Kidney (tissue), 14 donors: ENCODE measurements around the gene TMX1. TPM values are rescaled to one million over a fixed set of nuclear protein-coding genes. Genes with fewer than 3 reads are reported as not detected.

ENCODE experiments used
- DNase-seq, 5 donors: peaks; one replicate each; pipeline ENCODE4 v3.0.0-alpha.2; 2013 to 2020
- FAIRE-seq: peaks from 2 replicates; lab custom pipeline; 2012; peaks lifted over from hg19 to GRCh38; lab: Jason Lieb, UNC
- H3K27ac ChIP-seq, 2 donors: one replicate each; pipeline ENCODE4 v1.7.0; 2013; ENCODE audit warnings: low read depth in 2 of 2, low read length in 2 of 2, inconsistent platforms in 1 of 2
- H3K27me3 ChIP-seq: one replicate; pipeline ENCODE4 v1.7.1; 2013; ENCODE audit warnings: low read length, inconsistent platforms; ENCODE audit not compliant: control insufficient read depth, insufficient read depth
- H3K36me3 ChIP-seq, 3 donors: one replicate each; pipeline versions ENCODE4 v1.7.0 to v1.7.1; 2013; ENCODE audit warnings: low read length in 3 of 3, control low read depth in 1 of 3, inconsistent platforms in 1 of 3; ENCODE audit not compliant: insufficient read depth in 3 of 3, control insufficient read depth in 2 of 3
- H3K4me1 ChIP-seq, 3 donors: one replicate each; pipeline versions ENCODE4 v1.7.0 to v1.7.1; 2013; ENCODE audit warnings: low read length in 3 of 3, inconsistent platforms in 1 of 3, low read depth in 1 of 3; ENCODE audit not compliant: control insufficient read depth in 2 of 3, insufficient read depth in 2 of 3
- H3K4me3 ChIP-seq, 3 donors: one replicate each; pipeline versions ENCODE4 v1.7.0 to v1.8.1; 2013; ENCODE audit warnings: low read length in 3 of 3, control low read depth in 1 of 3, inconsistent platforms in 1 of 3
- H3K9ac ChIP-seq, 3 donors: one replicate each; pipeline versions ENCODE4 v1.7.0 to v1.7.1; 2013; ENCODE audit warnings: low read length in 3 of 3, control low read depth in 1 of 3, inconsistent platforms in 1 of 3
- H3K9me3 ChIP-seq, 3 donors: one replicate each; pipeline versions ENCODE4 v1.7.0 to v1.7.1; 2013; ENCODE audit warnings: low read length in 3 of 3, control low read depth in 1 of 3, inconsistent platforms in 1 of 3; ENCODE audit not compliant: control insufficient read depth in 2 of 3, insufficient read depth in 1 of 3
- CTCF ChIP-seq: IDR thresholded peaks from 3 replicates; pipeline ENCODE4 v1.5.1; 2012; ENCODE audit warnings: mild to moderate bottlenecking, moderate library complexity, borderline replicate concordance; ENCODE audit not compliant: insufficient read depth; ENCODE audit errors: extremely low read depth
- intact Hi-C: fragments of 100-400 bp; cut with DNase I; formaldehyde crosslinking; loops from one replicate; pipeline ENCODE4 v1.11.1; 2022
- polyA plus RNA-seq: library from polyadenylated mRNA; stranded (reverse); fragments of 350-450 nt; fragmentation: Illumina TruSeq; extraction: RNeasy Lipid Tissue Mini Kit (QIAGEN cat#74804); gene quantifications from one replicate; pipeline ENCODE4 v1.2.3, GENCODE V29; 2014; ENCODE audit warnings: low read depth, low replicate concordance; ENCODE audit not compliant: insufficient read depth
- total RNA-seq: library from RNA; stranded (reverse); fragmentation: NEBNext Ultra II Directional; extraction: Animal tissue kit (Norgen Biotek cat#: 25700); gene quantifications from one replicate; pipeline ENCODE4 v1.2.1, GENCODE V29; 2021
- donor health status: control.
- donor health status: control.
- donor health status: control.
- donor health status: control.
- donor health status: control.
- donor health status: DM: yes; HTN: yes; CAD: no.
- donor health status: Normal renal cell carcinoma (clear cell type).

Gene TMX1
- total and polyA plus RNA-seq, 2 donors from 2014 or later = 12.3 to 31.6 TPM

GRCh38 chr14:51210594-51210993 lies 29.5 kb upstream of the TMX1 start:
- TF ChIP-seq CTCF = no peak
- H3K4me1 ChIP-seq = no peaks in the 10 kb centered on the region
- no peak overlapping the region for H3K9ac ChIP-seq
- DNase-seq (no peak), FAIRE-seq (no peak)
- H3K36me3 ChIP-seq = no peaks in the 10 kb centered on the region
- H3K9me3 ChIP-seq = no peaks in the 10 kb centered on the region
- H3K27me3 ChIP-seq = no peaks in the 10 kb centered on the region
- H3K27ac ChIP-seq = no peak overlapping the region
- no peak overlapping the region for H3K4me3 ChIP-seq
- intact Hi-C loops = no loop called here

- FAIRE-seq (no peak), DNase-seq (no peak)
Measured at GRCh38 chr14:51211149-51211548, 28.9 kb upstream of the TMX1 start.

GRCh38 chr14:51216602-51217001 lies 23.4 kb upstream of the TMX1 start:
- no peaks in the 10 kb centered on the region for H3K27me3 ChIP-seq
- no peak for FAIRE-seq
- intact Hi-C loops = no loop called here

More at GRCh38 chr14:51211149-51211548, 28.9 kb upstream of the TMX1 start:
- no peaks in the 10 kb centered on the region for H3K4me1 ChIP-seq
- H3K9ac ChIP-seq = no peak overlapping the region
- no peak overlapping the region for H3K4me3 ChIP-seq
- H3K9me3 ChIP-seq = no peaks in the 10 kb centered on the region
- H3K27ac ChIP-seq = no peak overlapping the region
- TF ChIP-seq CTCF = no peak
- H3K36me3 ChIP-seq = no peaks in the 10 kb centered on the region
- H3K27me3 ChIP-seq = no peaks in the 10 kb centered on the region
- intact Hi-C loops = no loop called here

More at GRCh38 chr14:51216602-51217001, 23.4 kb upstream of the TMX1 start:
- TF ChIP-seq CTCF = no peak
- no peaks in the 10 kb centered on the region for H3K4me1 ChIP-seq
- no peaks in the 10 kb centered on the region for H3K36me3 ChIP-seq
- no peak for DNase-seq
- no peak overlapping the region for H3K27ac ChIP-seq
- H3K9ac ChIP-seq = no peak overlapping the region
- no peak overlapping the region for H3K4me3 ChIP-seq
- no peaks in the 10 kb centered on the region for H3K9me3 ChIP-seq
